GM18867 (cell line): ENCODE results near the gene GMDS.

ENCODE experiments used
- ATAC-seq: cut with Tn5 transposase; IDR thresholded peaks from one replicate; pipeline ENCODE4 v1.9.1; 2021; ENCODE audit warnings: mild to moderate bottlenecking, moderate library complexity; ENCODE audit not compliant: unreplicated experiment

GMDS gene

DNA sequence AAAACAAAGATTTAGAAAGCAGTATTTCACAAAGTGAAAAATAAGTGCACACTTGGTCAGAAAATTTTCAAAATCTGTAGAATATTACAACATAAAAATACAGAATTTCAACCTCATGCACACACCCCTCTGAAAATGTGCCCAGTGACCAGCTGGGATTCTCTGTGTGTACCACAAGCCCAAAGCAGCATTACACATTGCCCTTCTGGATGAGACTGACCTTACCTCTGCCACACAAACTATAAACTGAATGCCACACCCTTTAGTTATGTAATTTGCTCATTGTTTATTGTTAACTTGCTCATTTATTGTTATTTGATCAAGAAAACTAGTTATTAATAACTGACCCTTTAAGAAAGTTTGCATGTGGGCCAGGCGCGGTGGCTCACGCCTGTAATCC lies 332.7 kb downstream of the GMDS start:
- no peak for ATAC-seq

GRCh38 chr6:1911474-1911873 lies 333.9 kb downstream of the GMDS start:
- ATAC-seq = no peak

- no peak for ATAC-seq
These were observed 334.6 kb downstream of the GMDS start for GRCh38 chr6:1910621-1911407.

- no peak for ATAC-seq
These were observed 336.6 kb downstream of the GMDS start for GRCh38 chr6:1908784-1909183.

DNA sequence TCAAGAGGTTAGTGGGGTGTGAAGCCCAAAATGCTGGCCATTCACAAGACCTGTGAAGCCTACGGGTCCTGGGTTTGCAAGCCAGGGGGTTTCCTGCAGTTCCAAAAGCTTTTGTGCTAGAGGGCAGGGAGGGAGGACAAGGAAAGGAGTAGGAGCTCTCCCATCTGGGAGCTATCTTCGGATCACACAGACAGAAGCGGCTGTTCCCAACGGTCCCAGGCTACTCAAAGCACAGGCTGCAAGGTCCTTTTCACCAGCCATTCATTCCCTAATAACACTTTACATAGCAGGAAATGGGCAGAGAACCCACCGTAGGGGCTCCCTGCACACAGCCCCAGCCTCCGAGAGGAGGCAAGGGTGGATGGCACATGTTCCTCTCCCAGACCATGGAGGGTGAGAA lies 338.8 kb downstream of the GMDS start:
- no peak for ATAC-seq

DNA sequence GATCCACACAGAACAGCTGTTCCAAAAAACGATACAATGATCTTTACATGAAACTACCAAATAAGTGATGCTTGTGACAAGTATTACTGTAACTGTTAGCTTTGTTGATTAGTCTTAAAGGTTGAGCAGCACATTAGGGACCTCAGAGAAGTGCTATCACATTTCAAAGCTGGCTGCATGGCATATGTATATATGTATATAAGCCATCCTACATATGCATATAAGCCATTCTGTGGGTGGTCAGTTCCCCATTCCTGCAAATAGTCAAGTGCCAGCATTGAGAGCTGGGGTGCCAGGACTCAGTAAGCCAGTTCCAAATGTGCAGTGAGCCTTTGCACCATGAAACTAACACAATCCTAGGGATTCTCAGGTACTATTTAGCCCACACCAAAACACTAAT lies 339.4 kb downstream of the GMDS start:
- ATAC-seq = no peak

DNA sequence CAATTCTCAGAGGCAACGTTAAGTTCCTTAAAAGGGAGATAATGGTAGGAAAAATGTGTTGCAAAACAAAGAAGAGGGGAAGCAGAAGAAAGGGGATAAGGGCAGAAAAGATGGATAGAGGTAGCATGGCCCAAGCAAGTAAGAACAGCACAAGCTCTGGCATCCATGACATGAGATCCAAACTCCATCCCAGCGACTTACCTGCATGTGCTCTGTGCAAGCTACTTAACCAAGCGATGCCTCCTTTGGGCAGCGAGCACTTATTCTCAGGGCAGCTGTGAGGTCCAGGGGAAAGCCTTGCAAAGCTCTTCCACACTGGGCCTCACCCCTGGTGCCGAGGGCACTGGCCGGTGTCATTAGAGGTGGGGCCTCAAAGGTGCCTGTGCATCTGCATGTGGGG lies 340.5 kb downstream of the GMDS start:
- no peak for ATAC-seq

- no peak for ATAC-seq
These were observed 341.0 kb downstream of the GMDS start for GRCh38 chr6:1904466-1904799.

- ATAC-seq = no peak
These were observed 341.5 kb downstream of the GMDS start for GRCh38 chr6:1903780-1904465.

DNA sequence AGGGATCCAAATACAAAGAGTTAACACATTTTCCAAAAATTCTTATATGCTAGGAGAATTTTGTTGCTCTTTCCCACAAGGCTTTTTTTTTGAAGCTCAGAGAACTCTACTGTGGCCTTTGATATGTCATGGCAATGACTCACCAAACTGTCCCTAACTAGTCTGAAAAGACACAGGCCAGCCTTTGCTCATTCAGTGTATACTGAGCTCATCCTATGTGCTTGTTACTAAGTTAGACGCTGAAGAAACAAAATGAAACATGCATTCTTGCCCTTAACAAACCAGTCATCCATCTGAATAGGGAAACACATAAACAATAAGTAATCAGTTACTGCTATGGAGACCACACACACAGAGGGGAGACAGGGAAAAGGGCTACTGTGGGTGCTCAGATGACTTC lies 343.8 kb downstream of the GMDS start:
- ATAC-seq = no peak

GRCh38 chr6:1896897-1897296 lies 348.5 kb downstream of the GMDS start:
- ATAC-seq = no peak

DNA sequence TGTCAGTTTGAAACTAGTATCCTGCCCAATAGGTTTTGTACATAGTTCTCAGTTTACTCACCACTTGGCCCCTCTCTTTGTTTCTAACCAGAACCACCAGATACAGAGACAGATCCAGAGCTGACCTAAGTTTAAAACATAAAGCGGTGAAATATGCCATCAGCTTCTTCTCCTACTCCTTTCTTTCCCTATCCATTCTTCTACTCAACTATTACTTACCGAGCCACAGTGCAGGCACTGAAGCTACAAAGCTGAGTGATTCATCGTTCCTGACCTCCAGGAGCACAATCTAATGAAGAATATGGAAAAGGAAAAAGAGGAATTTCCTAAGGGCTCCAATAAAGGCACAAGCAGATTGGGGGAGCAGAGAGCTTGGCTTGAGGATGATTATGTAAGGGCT lies 349.7 kb downstream of the GMDS start:
- ATAC-seq = no peak

- ATAC-seq = no peak
These were observed 350.5 kb downstream of the GMDS start for GRCh38 chr6:1894954-1895353.

GRCh38 chr6:1893470-1894130 lies 351.8 kb downstream of the GMDS start:
- no peak for ATAC-seq

DNA sequence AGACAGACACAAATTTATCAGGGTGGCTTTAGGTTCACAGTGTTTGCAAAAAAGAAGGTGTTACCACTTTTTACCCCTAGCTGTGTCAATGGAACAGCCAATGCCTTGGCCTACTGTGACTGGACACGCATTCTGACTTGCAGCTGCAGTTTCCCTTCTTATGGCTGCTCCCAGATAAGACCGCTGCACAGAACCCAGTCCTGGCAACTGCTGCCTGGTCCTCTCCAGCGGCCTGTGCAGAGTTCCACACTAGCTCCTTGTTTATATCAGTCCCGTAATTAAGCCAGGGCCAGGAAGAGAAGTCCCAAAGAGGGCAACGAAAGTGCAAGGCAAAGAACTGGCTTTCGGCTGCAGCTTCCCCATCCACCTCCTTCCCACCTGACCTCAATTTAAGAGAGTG lies 352.7 kb downstream of the GMDS start:
- ATAC-seq = no peak

DNA sequence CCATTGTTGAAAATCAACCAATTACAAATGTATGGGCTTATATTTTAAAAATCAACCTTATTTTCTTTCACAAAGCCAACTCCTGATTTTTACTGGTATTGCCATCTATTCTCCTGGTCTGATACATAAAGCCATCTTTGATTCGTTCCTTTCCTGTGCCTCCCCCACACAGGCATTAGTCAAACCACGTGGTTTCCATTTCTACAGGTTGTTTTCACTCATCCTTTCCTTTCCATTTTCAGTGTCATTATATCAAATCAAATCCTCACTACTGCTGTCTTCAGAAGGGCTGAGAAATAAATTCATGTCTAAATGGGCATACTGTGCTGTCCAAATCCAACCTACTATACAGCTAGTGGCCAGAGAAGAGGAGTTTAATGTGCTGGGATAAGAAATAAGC lies 354.4 kb downstream of the GMDS start:
- ATAC-seq = no peak

GRCh38 chr6:1890071-1890470 lies 355.3 kb downstream of the GMDS start:
- no peak for ATAC-seq

DNA sequence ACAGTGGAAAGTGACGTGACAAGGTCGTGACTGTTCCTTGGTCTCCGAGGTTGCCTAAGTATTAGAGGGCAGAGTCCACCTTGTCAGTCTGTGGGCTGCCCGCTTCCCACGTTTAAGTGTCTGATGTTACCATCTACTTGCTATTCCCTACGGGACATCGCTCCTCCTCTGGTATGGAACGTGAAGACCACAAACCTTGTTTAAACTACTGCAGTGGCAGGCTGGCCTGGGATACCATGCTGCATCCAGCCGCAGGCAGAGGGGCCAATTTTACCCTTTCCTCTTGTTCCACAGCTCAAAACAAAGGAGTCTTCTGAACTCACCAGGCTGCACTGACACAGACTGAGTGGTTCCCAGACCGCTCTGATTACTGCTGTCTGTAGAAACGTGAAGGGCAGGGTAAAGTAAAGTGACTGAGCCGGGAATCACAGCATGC lies 359.8 kb downstream of the GMDS start:
- ATAC-seq = no peak

DNA sequence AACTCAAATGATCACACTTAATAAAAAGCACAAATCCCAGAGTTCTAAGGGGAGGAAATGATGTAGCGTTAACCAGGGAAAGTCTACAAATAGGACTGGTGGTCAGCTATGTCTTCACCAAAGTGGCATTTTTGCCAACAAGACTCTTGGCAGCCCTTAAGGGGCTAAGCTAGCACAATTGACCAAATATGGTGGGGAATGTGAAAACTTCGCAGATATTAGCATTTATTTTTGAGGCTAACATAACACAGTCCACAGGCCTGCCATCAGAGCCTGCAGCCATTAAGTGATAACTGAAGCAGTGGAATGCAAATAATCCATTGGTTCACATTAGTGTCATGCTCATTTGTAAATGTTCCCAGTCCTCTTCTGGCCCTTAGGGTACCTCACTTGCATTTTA lies 361.1 kb downstream of the GMDS start:
- no peak for ATAC-seq

GRCh38 chr6:1878330-1878729 lies 367.1 kb downstream of the GMDS start:
- no peak for ATAC-seq

DNA sequence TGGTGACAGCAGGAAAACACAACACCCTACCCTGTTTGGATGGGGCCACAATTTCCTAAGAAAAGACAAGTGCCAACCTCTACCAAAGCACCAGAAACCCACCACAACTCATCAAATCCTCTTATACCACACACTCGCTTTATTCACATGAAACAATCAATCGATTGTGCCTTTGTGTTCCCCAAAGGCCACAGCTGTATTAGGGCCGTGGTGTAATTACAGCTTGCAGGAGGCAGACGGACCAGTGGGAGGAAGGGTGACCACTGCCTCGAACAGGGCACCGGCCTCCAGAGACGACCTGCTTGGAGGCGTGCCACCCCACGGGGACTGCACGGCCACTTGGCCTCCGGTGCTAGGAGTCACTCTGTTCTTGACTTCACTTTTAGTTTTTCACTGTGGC lies 371.6 kb downstream of the GMDS start:
- ATAC-seq = no peak

GRCh38 chr6:1872649-1873131 lies 372.7 kb downstream of the GMDS start:
- ATAC-seq = no peak
